ENCODE data around the gene CT55. TPM values are rescaled to one million over a fixed set of nuclear protein-coding genes. Genes with fewer than 3 reads are reported as not detected.

Gene CT55
- total RNA-seq, 1 experiment from 2014 or later, result not detected

DNA sequence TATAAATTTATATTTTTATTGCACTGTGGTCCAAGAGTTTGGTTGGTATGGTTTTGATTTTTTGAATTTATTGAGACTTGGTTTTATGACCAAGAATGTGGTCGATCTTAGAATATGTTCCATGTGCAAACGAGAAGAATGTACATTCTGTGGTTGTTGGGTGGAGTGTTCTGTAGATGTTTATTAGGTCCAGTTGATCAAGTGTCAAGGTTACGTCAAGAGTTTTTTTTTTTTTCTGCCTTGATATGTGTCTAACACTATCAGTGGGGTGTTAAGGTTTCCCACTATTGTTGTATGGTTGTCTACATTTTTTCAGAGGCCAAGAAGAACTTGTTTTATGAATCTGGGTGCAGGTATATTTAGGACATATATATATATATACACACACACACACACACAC is 61.6 kb downstream of the CT55 start:
- Histone ChIP-seq H3K56ac (ENCODE audit: insufficient read length, low read depth, low read length) (no peak overlapping the region), H4K5ac (ENCODE audit: insufficient read length, low read depth, low read length) (no peak overlapping the region), H2AFZ (ENCODE audit: low read length) (no peak overlapping the region), H3K9ac (ENCODE audit: extremely low read depth, insufficient read length, low read length) (no peak overlapping the region), H3K4me2 (ENCODE audit: insufficient read depth, insufficient read length, low read length) (no peak overlapping the region), H3K14ac (ENCODE audit: insufficient read depth, low read length) (no peak overlapping the region), H2BK20ac (ENCODE audit: low read depth, low read length, poor library complexity, severe bottlenecking) (no peak overlapping the region), H4K8ac (replicated peaks; ENCODE audit: insufficient read length, low read depth, low read length) (no peak overlapping the region), H3K18ac (ENCODE audit: insufficient read length, low read depth, low read length) (no peak overlapping the region), H3K27ac (ENCODE audit: insufficient read length, low read depth, low read length) (no peak overlapping the region), H3T11ph (ENCODE audit: low read length) (no peak overlapping the region), H2BK15ac (ENCODE audit: low read depth, low read length) (no peak overlapping the region), H3K9me3 (ENCODE audit: control insufficient read depth, low read depth, low read length) (peaks cover 5% of the 10 kb centered on the region), H4K91ac (ENCODE audit: insufficient read length, low read depth, low read length) (no peak overlapping the region), H4K20me1 (ENCODE audit: control insufficient read depth, insufficient read depth, insufficient read length) (no peaks in the 10 kb centered on the region), H2BK5ac (ENCODE audit: insufficient read length, low read length) (no peak overlapping the region), H3K79me1 (ENCODE audit: insufficient read depth, low read depth, low read length, poor library complexity, severe bottlenecking) (no peaks in the 10 kb centered on the region), H3K23ac (ENCODE audit: insufficient read length, low read depth, low read length) (no peak overlapping the region), H2BK12ac (ENCODE audit: insufficient read length, low read depth, low read length) (no peak overlapping the region), H3K4me1 (ENCODE audit: insufficient read depth, low read length) (no peaks in the 10 kb centered on the region), H3K23me2 (ENCODE audit: insufficient read length, low read depth, low read length, poor library complexity, severe bottlenecking) (no peaks in the 10 kb centered on the region), H3K27me3 (ENCODE audit: insufficient read depth, low read length) (no peaks in the 10 kb centered on the region), H2BK120ac (ENCODE audit: low read depth, low read length, poor library complexity, severe bottlenecking) (no peak overlapping the region), H2AK5ac (ENCODE audit: insufficient read length, low read length) (no peak overlapping the region), H3K79me2 (ENCODE audit: insufficient read depth, low read length) (no peaks in the 10 kb centered on the region), H3K4ac (ENCODE audit: low read depth, low read length) (no peak overlapping the region)
- no CpG with 5 or more reads among the region's 3 CpGs for WGBS (ENCODE audit: extremely low coverage, insufficient read length, low lambda C conversion rate)
- H3K27ac Mint-ChIP-seq, result no peak overlapping the region
- H3K27me3 Mint-ChIP-seq (ENCODE audit: low read depth), result peaks cover 4% of the 10 kb centered on the region; the same call in 1 of the 2 replicates
- DNase-seq, result no peak
- peaks cover 42 to 83% of the 10 kb centered on the region in 2 experiments for H3K9me3 Mint-ChIP-seq
- peaks cover 0 to 2% of the 10 kb centered on the region in 2 experiments; a peak in 2 of 4 replicates for H3K4me1 Mint-ChIP-seq
- TF ChIP-seq, protein P1, sequence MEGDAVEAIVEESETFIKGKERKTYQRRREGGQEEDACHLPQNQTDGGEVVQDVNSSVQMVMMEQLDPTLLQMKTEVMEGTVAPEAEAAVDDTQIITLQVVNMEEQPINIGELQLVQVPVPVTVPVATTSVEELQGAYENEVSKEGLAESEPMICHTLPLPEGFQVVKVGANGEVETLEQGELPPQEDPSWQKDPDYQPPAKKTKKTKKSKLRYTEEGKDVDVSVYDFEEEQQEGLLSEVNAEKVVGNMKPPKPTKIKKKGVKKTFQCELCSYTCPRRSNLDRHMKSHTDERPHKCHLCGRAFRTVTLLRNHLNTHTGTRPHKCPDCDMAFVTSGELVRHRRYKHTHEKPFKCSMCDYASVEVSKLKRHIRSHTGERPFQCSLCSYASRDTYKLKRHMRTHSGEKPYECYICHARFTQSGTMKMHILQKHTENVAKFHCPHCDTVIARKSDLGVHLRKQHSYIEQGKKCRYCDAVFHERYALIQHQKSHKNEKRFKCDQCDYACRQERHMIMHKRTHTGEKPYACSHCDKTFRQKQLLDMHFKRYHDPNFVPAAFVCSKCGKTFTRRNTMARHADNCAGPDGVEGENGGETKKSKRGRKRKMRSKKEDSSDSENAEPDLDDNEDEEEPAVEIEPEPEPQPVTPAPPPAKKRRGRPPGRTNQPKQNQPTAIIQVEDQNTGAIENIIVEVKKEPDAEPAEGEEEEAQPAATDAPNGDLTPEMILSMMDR (conservative IDR thresholded peaks at IDR 0.05), result no peak
- H3K4me3 Mint-ChIP-seq, result no peak overlapping the region
- peaks cover 0 to 2% (median 0%) of the 10 kb centered on the region in 3 experiments; a peak in 2 of 7 replicates for H3K36me3 Mint-ChIP-seq (ENCODE audit: insufficient read depth in 1 of 3, low read depth in 3 of 3)

Other genes starting within 250 kb of the CT55 start
- 1.1 and 1.2 TPM in 2 replicates for gene SMIM10, start 180.4 kb downstream of the CT55 start, total RNA-seq (2021)
- 7.2 and 7.7 TPM in 2 replicates for gene RTL8B, start 148.9 kb downstream of the CT55 start, total RNA-seq (2021)
- 61.1 and 71.1 TPM in 2 replicates for gene RTL8C, start 139.0 kb downstream of the CT55 start, total RNA-seq (2021)
- gene RTL8A, start 119.3 kb downstream of the CT55 start, total RNA-seq (2021), result 32.4 and 34.2 TPM in 2 replicates
- 3.4 and 4.6 TPM in 2 replicates for gene SMIM10L2B, start 72.7 kb downstream of the CT55 start, total RNA-seq (2021)
- gene ETDB, start 50.9 kb downstream of the CT55 start, total RNA-seq (2021), result not detected in 2 replicates
- not detected in 2 replicates for gene ETDA, start 80.7 kb upstream of the CT55 start, total RNA-seq (2021)
- not detected in 2 replicates for gene ETDC, start 138.1 kb upstream of the CT55 start, total RNA-seq (2021)
- 10.0 and 10.5 TPM in 2 replicates for gene ZNF75D, start 172.7 kb upstream of the CT55 start, total RNA-seq (2021)
- gene ZNF449, start 173.4 kb upstream of the CT55 start, total RNA-seq (2021), result 5.5 and 6.0 TPM in 2 replicates